ENCODE measurements around the gene CASKIN1.
A peak's percentile ranks its signal among the peaks of the same experiment; 100 is the strongest.

CASKIN1 gene

GRCh38 chr16:2200313-2200712 is 3.9 kb upstream of the CASKIN1 start:
- Histone ChIP-seq H3K36me3 (ENCODE audit: insufficient read depth, insufficient read length, low read length) (no peaks in the 10 kb centered on the region), H3K4me1 (ENCODE audit: insufficient read depth, insufficient read length) (peaks cover 10% of the 10 kb centered on the region), H3K9me3 (ENCODE audit: insufficient read depth, low read length) (0 out of 2 replicates have a peak, but pooled peaks cover 5% of the 10 kb centered on the region), H3K27me3 (ENCODE audit: insufficient read depth, insufficient read length) (peaks cover 33% of the 10 kb centered on the region), H3K9ac (ENCODE audit: insufficient read length, low read depth) (no peak overlapping the region), H3K4me3 (ENCODE audit: insufficient read length, low read depth) (no peak overlapping the region)
- no peak for DNase-seq (ENCODE audit: low read depth, low spot score)
- TF ChIP-seq YY1 (IDR thresholded peaks at IDR 0.05; ENCODE audit: insufficient read depth, insufficient read length) (no peak), SUZ12 (IDR thresholded peaks at IDR 0.05; ENCODE audit: extremely low read depth, insufficient read depth, insufficient read length) (no peak), ZNF274 (IDR thresholded peaks at IDR 0.05; ENCODE audit: low read depth, low read length) (no peak)

DNA sequence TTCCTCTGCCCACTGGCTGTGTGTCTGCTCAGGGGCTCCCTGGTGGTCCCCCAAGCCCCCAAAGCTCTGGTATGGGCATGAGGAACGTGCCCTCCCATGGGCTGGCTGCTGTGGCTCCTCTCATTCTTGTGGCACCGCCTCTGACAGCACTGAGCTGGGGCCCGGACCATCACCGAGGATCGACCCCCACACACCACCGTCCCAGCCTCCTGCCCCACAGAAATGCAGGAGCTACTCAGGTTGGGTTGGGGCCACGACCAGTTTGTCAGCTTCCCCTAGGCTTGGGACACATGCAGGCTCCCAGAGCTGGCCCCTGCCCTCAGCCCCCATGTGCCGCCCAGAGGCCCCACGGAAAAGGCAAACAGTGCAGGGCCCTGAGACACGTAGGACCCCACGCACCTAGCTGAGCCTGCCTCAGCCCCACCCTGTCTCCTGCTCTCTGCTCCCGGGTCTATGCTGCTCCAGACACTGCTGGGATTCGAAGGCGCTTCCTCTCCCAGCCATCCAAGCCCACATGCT is 3.3 kb upstream of the CASKIN1 start:
- Histone ChIP-seq H3K4me3 (ENCODE audit: insufficient read length, low read depth) (no peak overlapping the region), H3K9ac (ENCODE audit: insufficient read length, low read depth) (peak overlapping the region; percentile 21), H3K4me1 (ENCODE audit: insufficient read depth, insufficient read length) (peaks cover 16% of the 10 kb centered on the region), H3K27me3 (ENCODE audit: insufficient read depth, insufficient read length) (peaks cover 39% of the 10 kb centered on the region), H3K36me3 (ENCODE audit: insufficient read depth, insufficient read length, low read length) (no peaks in the 10 kb centered on the region), H3K9me3 (ENCODE audit: insufficient read depth, low read length) (0 out of 2 replicates have a peak, but pooled peaks cover 5% of the 10 kb centered on the region)
- DNase-seq (ENCODE audit: low read depth, low spot score) = no peak
- TF ChIP-seq ZNF274 (IDR thresholded peaks at IDR 0.05; ENCODE audit: low read depth, low read length) (no peak), SUZ12 (IDR thresholded peaks at IDR 0.05; ENCODE audit: extremely low read depth, insufficient read depth, insufficient read length) (no peak), YY1 (IDR thresholded peaks at IDR 0.05; ENCODE audit: insufficient read depth, insufficient read length) (no peak)

DNA sequence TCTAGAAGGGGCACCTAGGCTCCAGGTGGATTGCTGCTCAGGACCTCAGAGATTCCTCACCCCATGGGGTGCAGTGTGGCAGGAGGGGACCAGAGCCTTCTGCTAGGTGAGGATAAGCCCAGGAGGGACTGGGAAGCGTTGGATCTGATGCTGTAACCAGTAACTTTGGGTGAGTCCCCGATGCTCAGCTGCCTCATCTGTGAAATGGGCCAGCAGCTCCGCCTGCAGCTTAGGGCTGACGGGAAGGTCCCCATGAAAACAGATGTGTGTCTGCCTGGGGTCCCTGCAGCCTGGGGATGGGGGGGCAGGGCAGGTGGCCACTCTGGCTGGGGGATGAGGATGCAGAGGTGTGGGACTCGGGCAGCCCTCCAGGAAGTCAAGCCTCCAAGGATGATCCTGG is 2.7 kb upstream of the CASKIN1 start:
- H3K9ac ChIP-seq (ENCODE audit: insufficient read length, low read depth) = peak overlapping the region; percentile 21
- H3K4me1 ChIP-seq (ENCODE audit: insufficient read depth, insufficient read length) = peaks cover 19% of the 10 kb centered on the region
- no peak overlapping the region for H3K4me3 ChIP-seq (ENCODE audit: insufficient read length, low read depth)
- no peak for DNase-seq (ENCODE audit: low read depth, low spot score)
- TF ChIP-seq SUZ12 (IDR thresholded peaks at IDR 0.05; ENCODE audit: extremely low read depth, insufficient read depth, insufficient read length) (no peak), ZNF274 (IDR thresholded peaks at IDR 0.05; ENCODE audit: low read depth, low read length) (no peak), YY1 (IDR thresholded peaks at IDR 0.05; ENCODE audit: insufficient read depth, insufficient read length) (no peak)
- H3K36me3 ChIP-seq (ENCODE audit: insufficient read depth, insufficient read length, low read length) = no peaks in the 10 kb centered on the region
- H3K27me3 ChIP-seq (ENCODE audit: insufficient read depth, insufficient read length) = peaks cover 45% of the 10 kb centered on the region
- H3K9me3 ChIP-seq (ENCODE audit: insufficient read depth, low read length) = 0 out of 2 replicates have a peak, but pooled peaks cover 5% of the 10 kb centered on the region

- Histone ChIP-seq H3K9me3 (ENCODE audit: insufficient read depth, low read length) (0 out of 2 replicates have a peak, but pooled peaks cover 5% of the 10 kb centered on the region), H3K4me1 (ENCODE audit: insufficient read depth, insufficient read length) (peaks cover 19% of the 10 kb centered on the region), H3K4me3 (ENCODE audit: insufficient read length, low read depth) (no peak overlapping the region), H3K27me3 (ENCODE audit: insufficient read depth, insufficient read length) (peaks cover 46% of the 10 kb centered on the region), H3K9ac (ENCODE audit: insufficient read length, low read depth) (no peak overlapping the region), H3K36me3 (ENCODE audit: insufficient read depth, insufficient read length, low read length) (no peaks in the 10 kb centered on the region)
- no peak for TF ChIP-seq SUZ12 (IDR thresholded peaks at IDR 0.05; ENCODE audit: extremely low read depth, insufficient read depth, insufficient read length)
- TF ChIP-seq YY1 (IDR thresholded peaks at IDR 0.05; ENCODE audit: insufficient read depth, insufficient read length) = no peak
- no peak for TF ChIP-seq ZNF274 (IDR thresholded peaks at IDR 0.05; ENCODE audit: low read depth, low read length)
- DNase-seq (ENCODE audit: low read depth, low spot score) = no peak
These were observed 1.9 kb upstream of the CASKIN1 start for GRCh38 chr16:2198283-2198682.

GRCh38 chr16:2197765-2198164 is 1.4 kb upstream of the CASKIN1 start:
- Histone ChIP-seq H3K4me3 (ENCODE audit: insufficient read length, low read depth) (no peak overlapping the region), H3K36me3 (ENCODE audit: insufficient read depth, insufficient read length, low read length) (no peaks in the 10 kb centered on the region), H3K9me3 (ENCODE audit: insufficient read depth, low read length) (0 out of 2 replicates have a peak, but pooled peaks cover 5% of the 10 kb centered on the region), H3K9ac (ENCODE audit: insufficient read length, low read depth) (no peak overlapping the region), H3K27me3 (ENCODE audit: insufficient read depth, insufficient read length) (peaks cover 46% of the 10 kb centered on the region), H3K4me1 (ENCODE audit: insufficient read depth, insufficient read length) (peaks cover 19% of the 10 kb centered on the region)
- no peak for DNase-seq (ENCODE audit: low read depth, low spot score)
- TF ChIP-seq ZNF274 (IDR thresholded peaks at IDR 0.05; ENCODE audit: low read depth, low read length) (no peak), YY1 (IDR thresholded peaks at IDR 0.05; ENCODE audit: insufficient read depth, insufficient read length) (no peak), SUZ12 (IDR thresholded peaks at IDR 0.05; ENCODE audit: extremely low read depth, insufficient read depth, insufficient read length) (no peak)

GRCh38 chr16:2196981-2197511 is 641 bp upstream of the CASKIN1 start:
- Histone ChIP-seq H3K4me3 (ENCODE audit: insufficient read length, low read depth) (peak overlapping the region; percentile 21), H3K9me3 (ENCODE audit: insufficient read depth, low read length) (0 out of 2 replicates have a peak, but pooled peaks cover 5% of the 10 kb centered on the region), H3K9ac (ENCODE audit: insufficient read length, low read depth) (peak overlapping the region; percentile 61), H3K27me3 (ENCODE audit: insufficient read depth, insufficient read length) (peaks cover 46% of the 10 kb centered on the region), H3K36me3 (ENCODE audit: insufficient read depth, insufficient read length, low read length) (no peaks in the 10 kb centered on the region), H3K4me1 (ENCODE audit: insufficient read depth, insufficient read length) (peaks cover 19% of the 10 kb centered on the region)
- TF ChIP-seq ZNF274 (IDR thresholded peaks at IDR 0.05; ENCODE audit: low read depth, low read length) = no peak
- no peak for TF ChIP-seq YY1 (IDR thresholded peaks at IDR 0.05; ENCODE audit: insufficient read depth, insufficient read length)
- no peak for TF ChIP-seq SUZ12 (IDR thresholded peaks at IDR 0.05; ENCODE audit: extremely low read depth, insufficient read depth, insufficient read length)
- no peak for DNase-seq (ENCODE audit: low read depth, low spot score)

DNA sequence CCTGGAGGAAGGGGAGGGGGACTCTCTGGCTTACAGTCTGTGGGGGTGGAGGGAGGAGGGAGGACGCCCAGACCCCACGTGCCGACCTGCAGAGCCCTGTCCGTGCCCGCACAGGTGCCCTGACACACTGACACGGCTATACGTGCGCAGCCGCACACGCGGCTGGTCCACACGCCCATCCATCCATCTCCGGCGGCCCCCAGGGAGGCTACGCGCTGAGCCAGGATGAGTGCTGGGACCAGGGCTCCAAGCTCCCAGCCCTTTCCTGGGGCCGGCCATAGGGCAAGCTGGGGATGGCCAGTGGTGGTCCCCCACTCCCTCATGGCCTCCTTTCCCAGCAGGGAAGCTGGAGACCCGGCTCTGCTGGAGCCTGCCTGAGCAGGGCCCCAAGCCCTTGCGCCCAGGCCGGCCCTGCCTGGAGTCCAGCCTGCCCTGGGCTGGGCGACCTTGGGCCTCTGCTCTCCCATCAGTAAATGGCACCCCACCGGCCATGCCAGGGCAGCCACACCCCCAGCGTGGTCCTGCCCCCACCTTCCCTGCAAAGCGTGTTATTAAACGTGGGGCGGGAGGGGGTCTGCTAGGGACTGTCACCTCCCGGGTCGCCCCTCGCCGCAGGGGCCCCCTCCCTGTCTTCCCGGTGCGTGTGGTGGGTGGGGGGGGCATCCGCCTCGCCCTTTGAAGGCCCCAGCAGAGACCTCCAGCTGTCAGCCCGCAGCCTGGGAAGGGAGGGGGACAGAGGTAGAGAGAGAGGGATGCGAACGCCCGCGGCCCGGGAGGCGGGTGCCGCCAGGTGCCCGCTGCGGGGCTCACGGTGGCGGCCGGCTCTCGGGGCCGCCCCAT is 863 bp downstream of the CASKIN1 start:
- Histone ChIP-seq H3K9me3 (ENCODE audit: insufficient read depth, low read length) (0 out of 2 replicates have a peak, but pooled peaks cover 5% of the 10 kb centered on the region), H3K4me3 (ENCODE audit: insufficient read length, low read depth) (peak overlapping the region; percentile 38), H3K4me1 (ENCODE audit: insufficient read depth, insufficient read length) (peaks cover 30% of the 10 kb centered on the region), H3K36me3 (ENCODE audit: insufficient read depth, insufficient read length, low read length) (no peaks in the 10 kb centered on the region), H3K9ac (ENCODE audit: insufficient read length, low read depth) (peak overlapping the region; percentile 69), H3K27me3 (ENCODE audit: insufficient read depth, insufficient read length) (peaks cover 46% of the 10 kb centered on the region)
- TF ChIP-seq ZNF274 (IDR thresholded peaks at IDR 0.05; ENCODE audit: low read depth, low read length) (no peak), YY1 (IDR thresholded peaks at IDR 0.05; ENCODE audit: insufficient read depth, insufficient read length) (no peak), SUZ12 (IDR thresholded peaks at IDR 0.05; ENCODE audit: extremely low read depth, insufficient read depth, insufficient read length) (no peak)
- no peak for DNase-seq (ENCODE audit: low read depth, low spot score)

Data from NT2/D1 (cell line).